Measurements from ENCODE around the gene VAX1.
"Not testable (repeated sequence)": the region's sequence is repeated elsewhere in the genome, so short reads cannot be mapped to it uniquely, and the experiment has no call there.

Gene VAX1

GRCh38 chr10:117132751-117133231 lies 5.3 kb downstream of the VAX1 start:
- Histone ChIP-seq H3K27me3 (ENCODE audit: insufficient read depth, low read length) (peaks cover 100% of the 10 kb centered on the region), H3K4me3 (ENCODE audit: low read length) (peak overlapping the region; percentile 21; the same call in 1 of the 2 replicates), H3K4me1 (ENCODE audit: insufficient read depth, low read length) (peaks cover 16% of the 10 kb centered on the region; the same call in 1 of the 2 replicates), H3K36me3 (ENCODE audit: insufficient read depth, low read depth, low read length) (no peaks in the 10 kb centered on the region), H3K9me3 (ENCODE audit: insufficient read depth, low read depth, low read length) (peaks cover 6% of the 10 kb centered on the region; the same call in 1 of the 2 replicates), H3K9ac (ENCODE audit: low read depth, low read length) (no peak overlapping the region), H3K27ac (ENCODE audit: low read length) (no peak overlapping the region)

- peaks cover 16% of the 10 kb centered on the region; the same call in 1 of the 2 replicates for H3K4me1 ChIP-seq (ENCODE audit: insufficient read depth, low read length)
- peak overlapping the region; percentile 48; the same call in 1 of the 2 replicates for H3K4me3 ChIP-seq (ENCODE audit: low read length)
- peaks cover 100% of the 10 kb centered on the region for H3K27me3 ChIP-seq (ENCODE audit: insufficient read depth, low read length)
- peaks cover 6% of the 10 kb centered on the region; the same call in 1 of the 2 replicates for H3K9me3 ChIP-seq (ENCODE audit: insufficient read depth, low read depth, low read length)
- no peak overlapping the region for H3K9ac ChIP-seq (ENCODE audit: low read depth, low read length)
- no peak overlapping the region for H3K27ac ChIP-seq (ENCODE audit: low read length)
- H3K36me3 ChIP-seq (ENCODE audit: insufficient read depth, low read depth, low read length), result no peaks in the 10 kb centered on the region
Observed at GRCh38 chr10:117131376-117132327, 6.4 kb downstream of the VAX1 start.

GRCh38 chr10:117130862-117131375 lies 7.2 kb downstream of the VAX1 start:
- H3K27ac ChIP-seq (ENCODE audit: low read length), result no peak overlapping the region
- peaks cover 16% of the 10 kb centered on the region; the same call in 1 of the 2 replicates for H3K4me1 ChIP-seq (ENCODE audit: insufficient read depth, low read length)
- peak overlapping the region; percentile 48; the same call in 1 of the 2 replicates for H3K4me3 ChIP-seq (ENCODE audit: low read length)
- peaks cover 6% of the 10 kb centered on the region; the same call in 1 of the 2 replicates for H3K9me3 ChIP-seq (ENCODE audit: insufficient read depth, low read depth, low read length)
- H3K36me3 ChIP-seq (ENCODE audit: insufficient read depth, low read depth, low read length), result no peaks in the 10 kb centered on the region
- no peak overlapping the region for H3K9ac ChIP-seq (ENCODE audit: low read depth, low read length)
- peaks cover 97% of the 10 kb centered on the region for H3K27me3 ChIP-seq (ENCODE audit: insufficient read depth, low read length)

GRCh38 chr10:117130346-117130745 lies 7.7 kb downstream of the VAX1 start:
- no peak overlapping the region for H3K4me3 ChIP-seq (ENCODE audit: low read length)
- H3K27me3 ChIP-seq (ENCODE audit: insufficient read depth, low read length), result peaks cover 97% of the 10 kb centered on the region
- H3K4me1 ChIP-seq (ENCODE audit: insufficient read depth, low read length), result peaks cover 16% of the 10 kb centered on the region; the same call in 1 of the 2 replicates
- H3K36me3 ChIP-seq (ENCODE audit: insufficient read depth, low read depth, low read length), result no peaks in the 10 kb centered on the region
- no peak overlapping the region for H3K9ac ChIP-seq (ENCODE audit: low read depth, low read length)
- no peak overlapping the region for H3K27ac ChIP-seq (ENCODE audit: low read length)
- H3K9me3 ChIP-seq (ENCODE audit: insufficient read depth, low read depth, low read length), result peaks cover 4% of the 10 kb centered on the region; the same call in 1 of the 2 replicates

GRCh38 chr10:117126645-117127044 lies 11.4 kb downstream of the VAX1 start:
- not testable (repeated sequence) for H3K4me3 ChIP-seq (ENCODE audit: low read length); H3K27ac ChIP-seq (ENCODE audit: low read length); H3K9me3 ChIP-seq (ENCODE audit: insufficient read depth, low read depth, low read length); H3K9ac ChIP-seq (ENCODE audit: low read depth, low read length); H3K36me3 ChIP-seq (ENCODE audit: insufficient read depth, low read depth, low read length)
- Histone ChIP-seq H3K4me1 (ENCODE audit: insufficient read depth, low read length) (peaks cover 10% of the 10 kb centered on the region; the same call in 1 of the 2 replicates), H3K27me3 (ENCODE audit: insufficient read depth, low read length) (peaks cover 68% of the 10 kb centered on the region)

- Histone ChIP-seq H3K4me3 (ENCODE audit: low read length) (no peak overlapping the region), H3K9ac (ENCODE audit: low read depth, low read length) (no peak overlapping the region), H3K9me3 (ENCODE audit: insufficient read depth, low read depth, low read length) (no peaks in the 10 kb centered on the region), H3K4me1 (ENCODE audit: insufficient read depth, low read length) (peaks cover 6% of the 10 kb centered on the region; the same call in 1 of the 2 replicates), H3K27me3 (ENCODE audit: insufficient read depth, low read length) (peaks cover 62% of the 10 kb centered on the region), H3K36me3 (ENCODE audit: insufficient read depth, low read depth, low read length) (no peaks in the 10 kb centered on the region), H3K27ac (ENCODE audit: low read length) (no peak overlapping the region)
Observed at GRCh38 chr10:117126034-117126433, 12.0 kb downstream of the VAX1 start.

GRCh38 chr10:117112220-117112619 lies 25.9 kb downstream of the VAX1 start:
- no peaks in the 10 kb centered on the region for H3K9me3 ChIP-seq (ENCODE audit: insufficient read depth, low read depth, low read length)
- no peak overlapping the region for H3K27ac ChIP-seq (ENCODE audit: low read length)
- H3K27me3 ChIP-seq (ENCODE audit: insufficient read depth, low read length), result peaks cover 7% of the 10 kb centered on the region; the same call in 1 of the 2 replicates
- no peak overlapping the region for H3K9ac ChIP-seq (ENCODE audit: low read depth, low read length)
- H3K36me3 ChIP-seq (ENCODE audit: insufficient read depth, low read depth, low read length), result no peaks in the 10 kb centered on the region
- no peak overlapping the region for H3K4me3 ChIP-seq (ENCODE audit: low read length)
- H3K4me1 ChIP-seq (ENCODE audit: insufficient read depth, low read length), result no peaks in the 10 kb centered on the region

GRCh38 chr10:117107238-117107637 lies 30.8 kb downstream of the VAX1 start:
- H3K9ac ChIP-seq (ENCODE audit: low read depth, low read length), result no peak overlapping the region
- H3K36me3 ChIP-seq (ENCODE audit: insufficient read depth, low read depth, low read length), result no peaks in the 10 kb centered on the region
- no peak overlapping the region for H3K27ac ChIP-seq (ENCODE audit: low read length)
- peaks cover 4% of the 10 kb centered on the region; the same call in 1 of the 2 replicates for H3K4me1 ChIP-seq (ENCODE audit: insufficient read depth, low read length)
- no peak overlapping the region for H3K4me3 ChIP-seq (ENCODE audit: low read length)
- no peaks in the 10 kb centered on the region for H3K27me3 ChIP-seq (ENCODE audit: insufficient read depth, low read length)
- H3K9me3 ChIP-seq (ENCODE audit: insufficient read depth, low read depth, low read length), result no peaks in the 10 kb centered on the region

GRCh38 chr10:117096599-117097201 lies 41.4 kb downstream of the VAX1 start:
- Histone ChIP-seq H3K9ac (ENCODE audit: low read depth, low read length) (no peak overlapping the region), H3K4me1 (ENCODE audit: insufficient read depth, low read length) (peaks cover 27% of the 10 kb centered on the region; the same call in 1 of the 2 replicates), H3K27me3 (ENCODE audit: insufficient read depth, low read length) (peaks cover 25% of the 10 kb centered on the region; the same call in 1 of the 2 replicates), H3K36me3 (ENCODE audit: insufficient read depth, low read depth, low read length) (no peaks in the 10 kb centered on the region), H3K9me3 (ENCODE audit: insufficient read depth, low read depth, low read length) (no peaks in the 10 kb centered on the region), H3K27ac (ENCODE audit: low read length) (no peak overlapping the region), H3K4me3 (ENCODE audit: low read length) (no peak overlapping the region)

GRCh38 chr10:117094856-117095255 lies 43.2 kb downstream of the VAX1 start:
- peaks cover 22% of the 10 kb centered on the region; the same call in 1 of the 2 replicates for H3K27me3 ChIP-seq (ENCODE audit: insufficient read depth, low read length)
- H3K9ac ChIP-seq (ENCODE audit: low read depth, low read length), result no peak overlapping the region
- H3K27ac ChIP-seq (ENCODE audit: low read length), result no peak overlapping the region
- no peaks in the 10 kb centered on the region for H3K36me3 ChIP-seq (ENCODE audit: insufficient read depth, low read depth, low read length)
- no peaks in the 10 kb centered on the region for H3K9me3 ChIP-seq (ENCODE audit: insufficient read depth, low read depth, low read length)
- 0 out of 2 replicates have a peak overlapping the region, but pooled peaks have one; percentile 16 for H3K4me3 ChIP-seq (ENCODE audit: low read length)
- peaks cover 27% of the 10 kb centered on the region; the same call in 1 of the 2 replicates for H3K4me1 ChIP-seq (ENCODE audit: insufficient read depth, low read length)

- H3K4me1 ChIP-seq (ENCODE audit: insufficient read depth, low read length), result peaks cover 27% of the 10 kb centered on the region; the same call in 1 of the 2 replicates
- H3K27me3 ChIP-seq (ENCODE audit: insufficient read depth, low read length), result peaks cover 22% of the 10 kb centered on the region; the same call in 1 of the 2 replicates
- no peak overlapping the region for H3K4me3 ChIP-seq (ENCODE audit: low read length)
- H3K9ac ChIP-seq (ENCODE audit: low read depth, low read length), result no peak overlapping the region
- no peak overlapping the region for H3K27ac ChIP-seq (ENCODE audit: low read length)
- H3K9me3 ChIP-seq (ENCODE audit: insufficient read depth, low read depth, low read length), result no peaks in the 10 kb centered on the region
- H3K36me3 ChIP-seq (ENCODE audit: insufficient read depth, low read depth, low read length), result no peaks in the 10 kb centered on the region
Observed at GRCh38 chr10:117092386-117092785, 45.7 kb downstream of the VAX1 start.
